Fibroblast of the aortic adventitia (primary cell): ENCODE data around the gene ZMIZ1. TPM values are rescaled to one million over a fixed set of nuclear protein-coding genes. Genes with fewer than 3 reads are reported as not detected.

ENCODE experiments used
- DNase-seq: peaks from one replicate; pipeline ENCODE4 v3.0.0-alpha.2; 2010; ENCODE audit warnings: low read depth
- H3K4me3 ChIP-seq: 2 replicates; pipeline ENCODE4 v1.5.1; 2011; ENCODE audit warnings: low read depth, mild to moderate bottlenecking, control low read depth, low read length, moderate library complexity
- CTCF ChIP-seq: IDR thresholded peaks from 2 replicates; pipeline ENCODE4 v1.5.1; 2011; ENCODE audit warnings: mild to moderate bottlenecking, low read length, control low read depth, inconsistent platforms; ENCODE audit not compliant: insufficient read depth
- total RNA-seq: library from RNA; depleted of rRNA; stranded (reverse); fragments of >200 nt; gene quantifications from 2 replicates; pipeline ENCODE4 v1.2.3, GENCODE V29; 2012; ENCODE audit warnings: low replicate concordance

The ZMIZ1 gene
- total RNA-seq, 1 donor, result 28.1 TPM

GRCh38 chr10:79308016-79308415, 239.2 kb downstream of the ZMIZ1 start:
- DNase-seq, result no peak
- no peak for TF ChIP-seq CTCF
- no peak overlapping the region for H3K4me3 ChIP-seq

DNA sequence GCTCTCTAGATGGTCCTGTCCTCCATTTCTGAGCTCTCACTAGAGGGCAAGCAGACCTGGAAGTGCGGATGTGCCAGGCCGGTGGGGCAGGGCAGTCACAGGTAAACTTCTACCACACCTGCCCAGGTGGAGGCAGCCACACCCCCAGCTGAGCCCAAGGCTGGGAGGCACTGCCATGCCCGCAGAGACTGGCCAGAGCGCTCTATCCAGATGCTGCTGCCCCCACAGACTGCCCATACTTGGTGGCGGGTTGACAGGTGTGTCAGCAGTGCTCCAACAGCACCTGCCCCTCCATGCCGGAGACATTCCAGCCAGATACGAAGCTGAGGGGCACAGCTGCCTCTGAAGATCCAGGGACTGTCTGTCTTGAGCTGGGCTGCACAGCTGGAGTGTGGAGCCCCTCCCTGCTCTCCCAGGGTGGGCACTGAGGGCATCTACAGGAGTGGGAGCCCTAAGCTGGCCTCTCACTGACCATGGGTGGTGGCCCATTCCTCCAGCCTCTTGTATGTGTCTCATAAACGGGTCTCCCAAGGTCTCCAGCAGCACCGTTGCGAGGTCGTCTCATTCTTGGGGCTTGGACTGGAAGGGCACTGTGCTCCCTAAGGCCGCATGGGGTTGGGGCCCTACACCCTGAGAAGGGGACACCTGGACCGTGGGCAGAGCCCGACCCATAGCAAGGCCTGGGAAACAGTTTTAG, 240.4 kb downstream of the ZMIZ1 start:
- DNase-seq, result no peak
- H3K4me3 ChIP-seq, result no peak overlapping the region
- TF ChIP-seq CTCF, result no peak

DNA sequence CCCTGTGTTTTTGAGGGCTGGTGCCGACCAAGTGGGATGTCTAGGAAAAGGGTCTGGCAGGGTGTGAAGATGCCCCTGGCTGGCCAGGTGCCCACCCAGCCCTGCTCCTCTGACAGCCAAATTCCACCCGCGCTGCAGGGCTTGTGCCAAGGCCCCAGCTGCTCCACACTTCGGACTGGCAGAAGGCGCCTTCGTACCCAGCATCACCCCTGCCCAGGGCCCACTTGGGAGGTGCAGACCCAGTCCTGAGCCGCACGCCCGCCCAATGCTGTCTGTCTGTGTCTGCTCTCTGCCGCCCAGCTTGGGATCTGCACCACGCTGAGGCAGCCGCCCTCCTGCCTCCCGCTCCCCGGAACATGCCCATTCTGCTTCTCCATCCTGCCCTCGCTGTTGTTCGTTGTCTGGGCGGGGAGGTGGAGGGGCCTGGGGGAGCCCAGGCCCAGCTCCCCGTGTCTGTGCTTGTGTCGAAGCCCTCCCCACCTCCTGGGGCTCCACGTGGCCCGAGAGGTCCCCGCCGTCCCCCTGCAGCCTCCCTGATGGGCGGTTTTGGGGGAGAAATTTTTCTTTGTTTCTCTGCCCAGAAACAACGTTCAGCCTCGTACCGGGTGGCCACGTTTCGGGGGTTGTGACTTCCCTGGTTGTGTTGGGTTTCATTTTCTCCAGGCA, 241.6 kb downstream of the ZMIZ1 start:
- TF ChIP-seq CTCF, result no peak

DNA sequence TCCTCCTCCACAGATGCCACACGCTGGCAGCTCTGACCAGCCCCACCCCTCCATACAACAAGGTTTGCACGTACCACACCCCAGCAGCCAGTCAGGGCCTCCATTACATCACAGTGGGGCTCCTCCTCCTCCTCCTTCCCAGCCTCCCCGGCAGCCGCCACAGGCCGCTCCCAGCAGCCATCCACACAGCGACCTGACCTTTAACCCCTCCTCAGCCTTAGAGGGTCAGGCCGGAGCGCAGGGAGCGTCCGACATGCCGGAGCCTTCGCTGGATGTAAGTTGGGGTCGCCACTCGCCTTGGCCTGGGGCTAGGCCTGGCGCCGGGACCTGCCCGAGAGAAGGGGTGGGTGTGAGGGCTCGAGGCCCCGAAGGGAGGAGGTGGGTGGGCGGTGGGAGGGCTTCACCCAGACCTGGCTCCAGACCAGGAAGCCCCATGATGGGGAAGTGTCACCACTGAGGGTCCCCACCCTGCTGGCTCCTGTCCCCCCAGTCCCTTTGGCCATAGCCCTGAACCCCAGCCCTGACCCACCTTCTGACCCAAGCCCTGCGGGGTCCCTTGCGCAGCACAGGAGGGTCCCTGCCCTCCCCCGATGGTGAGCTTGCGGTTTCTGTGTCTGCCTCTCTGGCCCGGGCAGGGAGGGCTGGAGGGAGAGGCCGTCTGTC, 242.3 kb downstream of the ZMIZ1 start:
- no peak for TF ChIP-seq CTCF
- no peak overlapping the region for H3K4me3 ChIP-seq
- no peak for DNase-seq

More for the DNA sequence above, 241.6 kb downstream of the ZMIZ1 start:
- no peak for DNase-seq
- H3K4me3 ChIP-seq, result no peak overlapping the region

DNA sequence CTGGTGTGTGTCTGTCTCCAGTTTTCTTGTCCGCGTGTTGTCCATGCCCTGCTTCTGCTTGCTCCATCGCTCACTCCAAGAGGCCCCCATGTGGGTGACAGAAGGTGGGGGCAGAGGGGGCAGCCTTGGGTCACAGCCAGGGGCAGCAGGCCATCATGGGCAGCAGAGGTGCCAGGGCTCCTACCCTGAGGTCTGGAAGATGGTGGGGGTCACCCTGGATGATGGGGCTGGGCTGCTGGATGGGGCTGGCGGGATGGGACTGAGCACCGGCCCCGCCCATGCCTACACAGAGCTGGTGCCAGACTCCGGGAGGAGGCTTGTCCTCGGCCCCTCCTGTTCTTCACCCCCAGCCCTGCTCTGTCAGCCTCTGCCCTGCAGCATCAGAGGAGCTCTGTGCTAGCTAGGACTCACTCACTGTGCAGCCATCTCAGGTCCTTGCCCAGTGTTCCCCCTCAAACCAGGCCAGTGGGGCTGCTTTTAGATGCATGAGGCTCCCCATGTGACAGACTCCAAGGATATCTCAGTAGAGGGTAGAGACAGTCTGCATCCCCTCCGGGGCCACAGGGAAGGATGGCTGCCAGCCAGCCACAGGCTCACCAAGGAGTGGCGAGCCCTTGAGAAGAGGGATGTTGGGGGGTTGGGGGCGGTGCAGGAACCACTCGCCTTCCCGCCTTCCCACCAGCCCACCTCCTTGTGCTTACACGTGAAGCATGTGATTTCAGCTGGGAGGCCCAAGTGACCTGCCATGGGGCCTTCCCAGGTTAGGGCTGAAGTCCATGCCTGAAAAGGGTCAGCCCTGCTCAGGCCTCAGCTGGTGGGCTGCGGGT, 243.0 kb downstream of the ZMIZ1 start:
- H3K4me3 ChIP-seq, result no peak overlapping the region
- no peak for DNase-seq
- no peak for TF ChIP-seq CTCF

DNA sequence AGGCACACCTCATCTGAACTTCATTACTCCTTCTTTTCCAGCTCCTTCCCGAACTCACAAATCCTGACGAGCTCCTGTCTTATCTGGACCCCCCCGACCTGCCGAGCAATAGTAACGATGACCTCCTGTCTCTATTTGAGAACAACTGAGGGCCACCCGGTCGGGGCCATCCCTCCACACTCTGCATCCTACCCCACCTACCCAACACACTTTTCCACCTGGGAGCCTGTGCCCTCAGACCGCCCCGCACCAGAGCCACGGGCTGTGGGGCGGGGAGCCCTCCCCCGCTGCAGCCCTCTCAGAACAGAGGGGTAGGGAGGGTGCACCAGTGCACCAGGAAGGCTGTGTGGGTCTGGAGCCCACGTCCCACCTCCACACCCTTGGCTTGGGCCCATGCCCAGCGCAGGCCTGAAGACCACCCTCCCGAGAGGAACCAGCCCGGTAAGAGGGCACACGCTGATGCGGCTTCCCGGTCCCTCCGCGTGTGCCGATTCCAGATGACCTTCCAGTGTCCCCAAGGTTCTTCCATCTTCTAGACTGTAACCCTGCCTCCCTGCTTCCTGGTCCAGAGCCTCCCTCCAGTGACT, 243.9 kb downstream of the ZMIZ1 start:
- no peak overlapping the region for H3K4me3 ChIP-seq
- DNase-seq, result no peak
- TF ChIP-seq CTCF, result no peak
